Activated CD8-positive, alpha-beta memory T cell treated with anti-CD3 and anti-CD28 coated beads for 1 hour (primary cell): ENCODE data around the gene LHPP.

Experiments used
- DNase-seq, 2 donors: peaks; one replicate each; pipeline ENCODE4 v3.0.0-alpha.2; 2020; ENCODE audit warnings: low read depth in 1 of 2; ENCODE audit errors: extremely low read depth in 1 of 2

Gene LHPP

DNA sequence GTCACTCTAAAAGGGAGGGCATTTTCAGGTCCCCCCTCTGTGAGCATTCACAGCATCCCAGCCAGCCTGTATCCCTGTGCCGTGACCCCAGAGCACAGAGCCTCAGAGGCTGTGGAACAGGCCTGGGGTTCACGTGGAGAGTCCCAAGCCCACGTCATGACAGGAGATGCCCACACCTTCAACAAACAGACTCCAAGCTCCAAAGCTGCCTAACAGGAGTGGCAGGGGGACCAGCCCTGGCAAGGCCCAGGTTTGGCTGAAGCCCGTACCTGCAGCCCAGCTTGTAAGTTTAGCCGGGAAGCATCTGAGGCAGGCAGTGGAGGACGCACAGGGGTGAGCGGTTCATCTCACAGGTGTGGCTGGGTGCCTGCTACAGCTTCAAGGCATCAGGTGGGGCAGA lies 33.5 kb downstream of the LHPP start:
- DNase-seq, result no peak

DNA sequence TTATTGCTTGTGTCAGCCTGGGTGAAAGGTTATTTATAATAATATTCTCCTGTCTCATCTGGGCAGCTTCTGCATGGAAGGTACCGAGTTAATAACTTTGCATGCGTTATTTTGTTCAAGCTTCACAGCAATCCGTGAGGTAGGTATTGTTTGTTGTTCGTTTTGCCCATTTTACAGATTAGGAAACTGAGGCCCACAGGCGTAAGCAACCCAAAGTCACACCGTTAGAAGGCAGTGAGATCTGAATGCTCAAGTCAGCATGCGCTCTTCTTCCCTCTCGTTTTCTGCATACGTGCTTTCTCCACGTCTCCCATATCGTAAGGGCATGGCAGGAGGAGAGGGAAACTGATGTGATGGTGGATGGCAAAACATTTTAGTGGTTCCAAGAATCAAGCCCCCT lies 34.1 kb downstream of the LHPP start:
- no peak for DNase-seq

- no peak for DNase-seq
Observed at GRCh38 chr10:124496150-124496549, 34.5 kb downstream of the LHPP start.

GRCh38 chr10:124496620-124497019 lies 35.0 kb downstream of the LHPP start:
- no peak for DNase-seq

- DNase-seq, result no peak
Observed at GRCh38 chr10:124497196-124497881, 35.7 kb downstream of the LHPP start.

DNA sequence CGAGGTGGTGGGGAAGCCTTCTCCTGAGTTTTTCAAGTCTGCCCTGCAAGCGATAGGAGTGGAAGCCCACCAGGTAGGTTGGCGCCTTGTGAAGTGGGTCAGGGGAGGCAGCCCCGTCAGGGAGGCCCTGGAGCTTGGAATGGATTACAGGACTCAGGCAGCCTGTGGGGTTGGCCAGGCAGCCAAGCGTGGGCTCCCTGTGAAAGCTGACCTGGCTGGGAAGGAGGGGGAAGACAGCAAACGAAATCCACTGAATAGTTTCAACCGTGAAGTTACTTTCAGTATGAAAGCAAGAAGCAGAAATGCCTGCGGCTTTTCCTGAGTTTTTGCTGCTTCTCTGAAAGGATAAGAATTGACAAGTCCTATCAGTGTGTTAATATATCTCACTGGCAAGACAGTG lies 36.4 kb downstream of the LHPP start:
- no peak for DNase-seq

- DNase-seq, result no peak
Observed at GRCh38 chr10:124500757-124501156, 39.1 kb downstream of the LHPP start.

DNA sequence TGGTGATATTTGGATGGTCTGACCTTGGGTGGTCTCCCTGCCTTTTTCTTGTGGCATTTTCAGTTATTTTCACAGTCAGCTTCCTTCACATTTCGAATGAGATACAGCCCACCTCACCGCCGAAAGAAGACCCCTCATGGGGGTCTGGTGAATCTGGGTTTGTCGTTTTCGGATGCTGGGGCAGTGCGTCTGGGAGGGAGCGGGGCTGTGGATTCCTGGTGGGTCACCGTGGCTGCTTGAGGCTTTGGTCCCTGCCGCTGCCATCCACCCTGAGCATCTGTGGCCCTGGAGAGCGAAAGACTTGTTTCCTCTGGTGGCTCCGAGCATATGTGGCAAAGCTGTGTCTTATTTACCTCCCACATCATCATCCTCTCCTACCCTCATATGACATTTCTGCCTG lies 43.1 kb downstream of the LHPP start:
- no peak for DNase-seq

GRCh38 chr10:124505279-124505678 lies 43.7 kb downstream of the LHPP start:
- DNase-seq, result no peak

DNA sequence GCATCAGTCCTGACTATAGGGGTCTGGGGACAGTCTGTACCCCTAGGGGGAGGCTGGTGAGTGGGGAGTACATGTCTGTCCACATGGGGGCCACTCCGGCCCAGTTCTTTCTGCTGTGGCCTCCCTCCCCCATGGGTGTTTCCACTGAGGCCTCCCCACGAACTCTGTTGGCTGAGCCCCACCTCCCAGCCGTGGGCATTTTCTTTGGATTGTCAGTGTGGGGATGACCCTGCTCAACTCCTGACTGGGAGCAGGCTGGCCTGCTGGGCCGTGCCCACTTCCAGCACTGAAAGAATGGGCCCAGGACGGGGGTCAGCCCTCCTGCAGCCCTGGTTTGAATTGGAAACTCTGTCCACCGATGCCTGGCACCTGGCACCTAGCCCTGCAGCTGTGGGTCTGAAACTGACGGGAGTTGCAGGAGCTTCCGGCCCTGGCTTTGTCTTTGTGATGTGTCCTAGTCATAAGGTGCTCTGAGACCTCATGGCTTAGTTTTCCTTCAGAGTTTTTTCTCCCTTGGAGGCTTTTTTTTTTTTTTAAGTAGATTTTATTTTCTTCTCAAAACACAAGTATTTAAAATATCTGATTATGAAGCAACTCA lies 46.5 kb downstream of the LHPP start:
- DNase-seq, result no peak

- DNase-seq, result no peak
Observed at GRCh38 chr10:124508907-124509454, 47.4 kb downstream of the LHPP start.

DNA sequence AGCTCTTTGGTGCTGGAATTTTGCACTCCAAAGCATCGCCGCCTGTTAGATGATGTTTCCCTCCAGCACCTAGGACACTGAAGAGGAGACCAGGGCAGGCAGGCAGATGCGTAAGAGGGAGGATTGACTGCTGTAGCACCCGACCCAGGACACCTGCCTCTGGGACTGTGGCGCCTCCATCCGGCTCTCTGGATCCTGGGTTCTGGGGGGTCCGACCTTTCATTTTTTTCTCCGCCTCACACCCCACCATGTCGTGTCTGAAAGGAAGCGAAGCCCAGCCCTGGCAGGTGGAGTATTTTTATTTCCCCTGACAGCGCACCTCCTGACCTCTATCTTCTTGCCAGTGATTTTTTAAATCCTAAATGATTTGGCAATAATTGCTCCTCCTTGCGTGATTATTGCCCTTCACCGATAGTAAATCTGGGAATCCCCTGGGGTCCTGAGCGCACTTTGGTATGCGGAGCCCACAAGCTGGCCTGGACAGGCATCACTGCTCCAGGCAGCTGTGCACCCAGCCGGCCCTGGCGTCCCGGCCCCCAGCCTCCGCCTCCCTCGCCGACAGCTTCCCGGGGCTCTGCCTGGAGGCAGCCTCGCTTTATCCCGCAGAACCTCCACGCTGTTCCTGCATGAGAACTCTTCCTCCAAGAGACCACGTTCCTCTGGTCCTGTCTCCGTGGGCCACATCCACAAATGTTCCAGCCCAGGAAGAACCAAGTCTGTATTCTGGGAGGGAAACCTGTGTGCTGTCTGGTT lies 48.4 kb downstream of the LHPP start:
- no peak for DNase-seq

- DNase-seq, result no peak
Observed at GRCh38 chr10:124510759-124511158, 49.1 kb downstream of the LHPP start.

DNA sequence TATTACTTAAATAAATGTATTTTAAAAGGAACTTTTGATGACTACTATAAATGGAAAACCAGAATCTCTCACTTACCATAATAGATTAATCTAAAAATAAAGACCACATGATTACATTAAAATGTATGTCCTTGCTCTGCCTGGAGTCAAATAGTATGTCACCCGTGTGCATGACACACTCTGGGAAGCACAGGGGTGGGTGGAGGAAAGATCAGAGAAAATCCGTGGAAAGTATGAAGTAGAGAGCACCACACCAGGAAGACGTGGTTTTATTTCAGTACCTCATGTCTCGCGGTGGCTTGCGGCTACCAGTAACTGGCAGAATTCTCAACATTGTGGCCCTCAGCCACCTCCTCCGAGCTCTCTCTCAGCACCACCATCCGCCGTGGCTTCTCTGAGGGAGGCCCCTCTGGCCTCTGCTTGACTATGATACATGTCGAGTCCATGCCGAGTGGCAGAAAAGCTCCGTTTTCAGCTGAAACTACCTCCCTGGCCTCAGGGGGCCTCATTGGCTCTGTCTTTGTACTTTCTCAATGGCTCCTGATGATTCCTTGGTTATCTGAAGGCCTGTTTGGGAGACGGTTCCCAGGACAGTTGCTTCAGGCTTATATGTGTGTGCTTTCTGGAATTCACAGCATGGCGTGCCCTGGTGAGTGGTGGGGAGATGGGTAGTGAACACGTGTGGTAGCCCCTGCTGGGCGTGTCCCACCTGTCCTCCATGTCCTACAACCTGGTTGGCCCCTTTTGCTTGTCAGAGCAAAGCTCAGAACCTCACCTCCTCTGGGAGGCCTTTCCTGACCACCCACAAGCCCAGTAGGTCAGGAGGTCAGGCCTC lies 49.8 kb downstream of the LHPP start:
- DNase-seq, result no peak

DNA sequence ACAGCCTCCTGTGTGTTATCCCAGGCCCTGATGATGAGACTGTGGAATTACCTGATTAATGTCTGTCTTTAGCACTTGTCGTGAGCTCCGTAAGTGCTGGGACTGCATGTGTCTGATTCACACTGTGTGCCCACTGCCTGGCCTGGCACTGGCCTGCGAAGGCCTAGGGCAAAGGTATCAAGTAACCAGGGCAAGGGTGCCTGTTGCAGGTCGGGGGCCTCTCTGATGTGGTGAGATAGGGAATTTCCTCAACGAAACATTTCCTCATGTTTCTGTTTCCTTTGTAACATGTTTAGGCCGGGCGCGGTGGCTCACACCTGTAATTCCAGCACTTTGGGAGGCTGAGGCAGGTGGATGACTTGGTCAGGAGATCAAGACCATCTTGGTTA lies 50.4 kb downstream of the LHPP start:
- no peak for DNase-seq

GRCh38 chr10:124512600-124512999 lies 51.0 kb downstream of the LHPP start:
- DNase-seq, result no peak

GRCh38 chr10:124515244-124515970 lies 53.8 kb downstream of the LHPP start:
- no peak for DNase-seq

DNA sequence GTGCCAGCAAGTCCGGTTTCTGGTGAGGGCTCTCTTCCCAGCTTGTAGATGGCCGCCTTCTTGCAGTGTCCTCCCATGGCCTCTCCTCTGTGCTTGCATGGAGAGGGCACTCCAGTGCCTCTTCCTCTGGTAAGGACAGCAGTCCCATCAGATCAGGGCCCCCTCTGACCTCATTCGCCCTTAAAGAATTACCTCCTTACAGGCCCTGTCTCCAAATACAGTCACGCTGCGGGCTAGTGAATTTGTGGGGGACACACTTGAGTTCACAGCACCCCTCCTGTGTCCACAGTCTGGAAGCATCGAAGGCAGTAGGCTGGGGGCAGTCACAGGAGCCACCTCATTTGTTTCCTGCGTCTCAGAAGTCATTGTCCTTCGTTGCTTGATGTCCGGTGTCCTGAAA lies 54.6 kb downstream of the LHPP start:
- no peak for DNase-seq

GRCh38 chr10:124516746-124517397 lies 55.2 kb downstream of the LHPP start:
- no peak for DNase-seq

- DNase-seq, result no peak
Observed at GRCh38 chr10:124517461-124517860, 55.8 kb downstream of the LHPP start.
